Metanephros (tissue), 2 donors: ENCODE data around the gene SLC25A3. TPM values are rescaled to one million over a fixed set of nuclear protein-coding genes. Genes with fewer than 3 reads are reported as not detected.

ENCODE experiments used
- small RNA-seq: library from RNA; depleted of rRNA; stranded (forward); fragments of <200 nt; gene quantifications from one replicate; pipeline ENCODE3, GENCODE V24; 2014; ENCODE audit warnings: low replicate concordance
- total RNA-seq: library from RNA; depleted of rRNA; stranded (reverse); fragments of >200 nt; gene quantifications from one replicate; pipeline ENCODE4 v1.2.3, GENCODE V29; 2014

SLC25A3 gene
- 578 TPM for total RNA-seq

GRCh38 chr12:98593351-98594049 lies at the start of gene SLC25A3:
Gene SLC25A3, plus strand, starts transcription at chr12:98593686. Its CDS starts 293 bp downstream, at chr12:98593979.

GRCh38 chr12:98644712-98645571 lies 51.5 kb downstream of the SLC25A3 start, which contains the start of the genes APAF1 and IKBIP:
Gene APAF1, plus strand, starts transcription at chr12:98645290. Its CDS starts 3,070 bp downstream, at chr12:98648360.
Gene IKBIP, minus strand, starts transcription at chr12:98644788. Its CDS starts 87 bp downstream, at chr12:98644701.

Small RNA genes lying within 50 kb of the gene (small RNA-seq; reads per million reads assigned to genes)
- 9.6 reads per million, percentile 95 among the genes with 10 or more reads in this experiment for gene SNORA53

Other genes starting within 250 kb of the SLC25A3 start
- 153 TPM for gene TMPO, start 78.1 kb upstream of the SLC25A3 start, total RNA-seq
- gene IKBIP, start 51.1 kb downstream of the SLC25A3 start, total RNA-seq = 14.3 TPM
- 35.5 TPM for gene APAF1, start 51.6 kb downstream of the SLC25A3 start, total RNA-seq